GM12891 (cell line): ENCODE data around the gene RHEX.

ENCODE experiments used
- PAX5 ChIP-seq: IDR thresholded peaks from 2 replicates; pipeline ENCODE4 v1.6.1; 2011; ENCODE audit warnings: low read length, moderate library complexity, mild to moderate bottlenecking; ENCODE audit not compliant: insufficient read depth, severe bottlenecking
- POLR2A ChIP-seq: IDR thresholded peaks from 2 replicates; pipeline ENCODE4 v1.6.1; 2011; ENCODE audit warnings: low read depth, low read length, control low read depth
- POLR2AphosphoS5 ChIP-seq: IDR thresholded peaks from 2 replicates; pipeline ENCODE4 v1.6.1; 2011; ENCODE audit warnings: low read depth, low read length, control low read depth
- POU2F2 ChIP-seq: IDR thresholded peaks from 2 replicates; pipeline ENCODE4 v1.6.1; 2011; ENCODE audit warnings: low read depth, mild to moderate bottlenecking, control low read depth, low read length, moderate library complexity
- TAF1 ChIP-seq: IDR thresholded peaks from 2 replicates; pipeline ENCODE4 v1.6.1; 2011; ENCODE audit warnings: low read depth, low read length, control low read depth

DNA sequence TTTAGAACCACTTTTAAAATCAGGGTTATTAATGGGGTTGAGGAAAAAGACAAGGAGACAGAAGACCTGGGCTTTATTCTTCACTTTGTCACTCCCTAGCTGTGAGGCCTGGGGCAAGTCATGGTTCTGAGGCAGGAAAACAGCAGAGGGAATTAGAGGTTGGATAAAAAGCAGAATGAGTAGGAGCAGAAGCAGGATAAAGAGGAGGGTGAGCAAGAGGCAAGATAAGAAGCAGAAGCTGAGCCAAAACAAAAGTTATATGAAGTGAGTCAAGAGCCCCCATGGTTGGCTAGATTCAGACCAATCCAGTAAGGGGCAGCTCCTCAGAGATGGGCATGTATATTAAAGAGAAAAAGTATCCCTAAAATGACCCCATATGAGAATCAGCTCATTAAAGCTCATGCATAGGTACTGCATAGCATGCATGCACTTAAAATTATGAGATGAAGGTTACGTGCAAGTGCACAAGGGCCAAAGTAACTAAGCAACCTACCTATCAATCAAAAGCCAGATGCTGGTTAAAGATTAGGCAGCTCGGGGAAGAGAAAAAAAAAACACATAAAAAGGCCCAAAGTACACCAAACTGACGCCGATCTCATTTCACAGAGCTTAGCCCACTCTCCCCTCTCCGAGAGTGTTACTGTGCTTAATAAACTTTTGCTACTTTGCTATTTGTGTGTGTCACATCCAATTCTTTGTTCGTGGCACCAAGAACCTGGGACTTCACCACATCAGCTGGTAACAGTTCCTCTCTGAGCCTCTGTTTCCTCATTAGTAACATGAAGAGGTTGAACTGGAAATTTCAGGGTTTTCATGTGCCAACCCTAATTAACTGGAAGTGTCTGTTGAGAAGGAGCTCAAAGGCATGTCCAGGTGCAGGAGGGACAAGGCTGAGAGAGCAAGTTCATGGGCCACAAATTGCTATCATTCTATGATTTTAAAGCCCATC, 62.0 kb downstream of the RHEX start:
- TF ChIP-seq POLR2AphosphoS5 (no peak), TAF1 (no peak), POLR2A (no peak), PAX5 (no peak), POU2F2 (no peak)
